Neural cell (in vitro differentiated cells): ENCODE data around the gene C1orf146. TPM values are rescaled to one million over a fixed set of nuclear protein-coding genes. Genes with fewer than 3 reads are reported as not detected.

ENCODE experiments used
- H2AFZ ChIP-seq: fragments of 200-600, 300-800 bp; sonication (generic), shearing (Covaris generic); 2 replicates; pipeline ENCODE4 v1.6.0; 2014; ENCODE audit warnings: low read depth, mild to moderate bottlenecking, antibody characterized with exemption, low read length, moderate library complexity
- H3F3A ChIP-seq: fragments of 200-600 bp; shearing (Covaris generic); 2 replicates; pipeline ENCODE4 v1.6.1; 2016; ENCODE audit warnings: mild to moderate bottlenecking, moderate library complexity, mixed read lengths, antibody characterized with exemption, low read length; ENCODE audit not compliant: insufficient read depth, poor library complexity, severe bottlenecking
- H3K27ac ChIP-seq: fragments of 200-600, 300-800 bp; sonication (generic), shearing (Covaris generic); 2 replicates; pipeline ENCODE4 v1.5.1; 2014; ENCODE audit warnings: mild to moderate bottlenecking, low read length, moderate library complexity
- H3K27me3 ChIP-seq: fragments of 300-800, 200-600 bp; sonication (generic), shearing (Covaris generic); 2 replicates; pipeline ENCODE4 v1.6.0; 2014; ENCODE audit warnings: mild to moderate bottlenecking, low read depth, low read length, moderate library complexity; ENCODE audit not compliant: insufficient read depth
- H3K36me3 ChIP-seq: fragments of 300-800, 200-600 bp; sonication (generic), shearing (Covaris generic); 2 replicates; pipeline ENCODE4 v1.5.1; 2014; ENCODE audit warnings: mild to moderate bottlenecking, antibody characterized with exemption, low read length, moderate library complexity; ENCODE audit not compliant: insufficient read depth
- H3K4me2 ChIP-seq: fragments of 300-800, 200-600 bp; sonication (generic), shearing (Covaris generic); 2 replicates; pipeline ENCODE4 v1.6.0; 2014; ENCODE audit warnings: mild to moderate bottlenecking, low read length
- H3K4me3 ChIP-seq: fragments of 300-800, 200-600 bp; sonication (generic), shearing (Covaris generic); 2 replicates; pipeline ENCODE4 v1.5.1; 2014; ENCODE audit warnings: mild to moderate bottlenecking, low read length, moderate library complexity
- H3K79me2 ChIP-seq: fragments of 200-600 bp; shearing (Covaris generic); replicated peaks from 2 replicates; pipeline ENCODE4 v1.6.0; 2014; ENCODE audit warnings: mild to moderate bottlenecking, low read length, moderate library complexity; ENCODE audit not compliant: insufficient read depth
- H3K9ac ChIP-seq: fragments of 300-800, 200-600 bp; sonication (generic), shearing (Covaris generic); 2 replicates; pipeline ENCODE4 v1.6.1; 2016; ENCODE audit warnings: mild to moderate bottlenecking, low read length, mixed read lengths
- H3K9me2 ChIP-seq: fragments of 200-600 bp; shearing (Covaris generic); 2 replicates; pipeline ENCODE4 v1.6.1; 2016; ENCODE audit warnings: mild to moderate bottlenecking, low read length, mixed read lengths; ENCODE audit not compliant: insufficient read depth
- H3K9me3 ChIP-seq: fragments of 200-600, 300-800 bp; sonication (generic), shearing (Covaris generic); 2 replicates; pipeline ENCODE4 v1.6.1; 2016; ENCODE audit warnings: mild to moderate bottlenecking, mixed run types, low read length, moderate library complexity, mixed read lengths
- H4K20me1 ChIP-seq: fragments of 200-600 bp; shearing (Covaris generic); 2 replicates; pipeline ENCODE4 v1.6.1; 2016; ENCODE audit warnings: mild to moderate bottlenecking, mixed run types; ENCODE audit not compliant: insufficient read depth
- EP300 ChIP-seq: fragments of 450-650 bp; conservative IDR thresholded peaks from 2 replicates; pipeline ENCODE4 v1.6.1; 2014; ENCODE audit warnings: antibody characterized with exemption, mild to moderate bottlenecking, moderate library complexity; ENCODE audit not compliant: poor library complexity, severe bottlenecking
- EZH2 ChIP-seq: fragments of 200-600, 300-800 bp; shearing (Covaris generic), sonication (generic); IDR thresholded peaks from 2 replicates; pipeline ENCODE4 v1.6.1; 2014; ENCODE audit warnings: antibody characterized with exemption, low read length, borderline replicate concordance, mild to moderate bottlenecking; ENCODE audit not compliant: insufficient read depth, poor library complexity, severe bottlenecking
- MXI1 ChIP-seq: fragments of 450-650 bp; conservative IDR thresholded peaks from 2 replicates; pipeline ENCODE4 v1.6.1; 2014; ENCODE audit warnings: antibody characterized with exemption, mild to moderate bottlenecking; ENCODE audit not compliant: poor library complexity, severe bottlenecking
- POLR2AphosphoS5 ChIP-seq: IDR thresholded peaks from 2 replicates; pipeline ENCODE4 v1.6.1; 2012
- RAD21 ChIP-seq: fragments of 450-650 bp; conservative IDR thresholded peaks from 2 replicates; pipeline ENCODE4 v1.6.1; 2014; ENCODE audit warnings: antibody characterized with exemption, mild to moderate bottlenecking, moderate library complexity
- SMC3 ChIP-seq: fragments of 450-650 bp; conservative IDR thresholded peaks from 2 replicates; pipeline ENCODE4 v1.6.1; 2014; ENCODE audit warnings: antibody characterized with exemption, mild to moderate bottlenecking, moderate library complexity; ENCODE audit not compliant: poor library complexity
- TAF1 ChIP-seq: IDR thresholded peaks from 2 replicates; pipeline ENCODE4 v1.6.1; 2012; ENCODE audit warnings: low read depth
- polyA plus RNA-seq: library from polyadenylated mRNA; depleted of rRNA; stranded (reverse); fragments of >200 nt; gene quantifications from 2 replicates; pipeline ENCODE4 v1.2.3, GENCODE V29; 2014
- TF ChIP-seq, protein P1 (sequence below): IDR thresholded peaks from 2 replicates; pipeline ENCODE4 v1.6.1; 2012; ENCODE audit warnings: borderline replicate concordance
- TF ChIP-seq, protein P2 (sequence below): fragments of 450-650 bp; IDR thresholded peaks from 2 replicates; pipeline ENCODE4 v1.5.1; 2014; ENCODE audit warnings: antibody characterized with exemption, mild to moderate bottlenecking, moderate library complexity; ENCODE audit not compliant: poor library complexity, severe bottlenecking

C1orf146 gene
- polyA plus RNA-seq, 1 donor from 2014 or later, result not detected

GRCh38 chr1:92192246-92192645, 25.5 kb upstream of the C1orf146 start:
- no peak overlapping the region for H3K9ac ChIP-seq
- H3F3A ChIP-seq, result no peaks in the 10 kb centered on the region
- no peaks in the 10 kb centered on the region for H3K9me2 ChIP-seq
- H2AFZ ChIP-seq, result no peak overlapping the region
- no peak overlapping the region for H3K27ac ChIP-seq
- H4K20me1 ChIP-seq, result no peaks in the 10 kb centered on the region
- H3K4me2 ChIP-seq, result no peak overlapping the region
- H3K79me2 ChIP-seq, result no peaks in the 10 kb centered on the region
- no peaks in the 10 kb centered on the region for H3K9me3 ChIP-seq
- no peaks in the 10 kb centered on the region for H3K36me3 ChIP-seq
- H3K4me3 ChIP-seq, result no peak overlapping the region
- TF ChIP-seq RAD21, result no peak
- TF ChIP-seq, protein P1, sequence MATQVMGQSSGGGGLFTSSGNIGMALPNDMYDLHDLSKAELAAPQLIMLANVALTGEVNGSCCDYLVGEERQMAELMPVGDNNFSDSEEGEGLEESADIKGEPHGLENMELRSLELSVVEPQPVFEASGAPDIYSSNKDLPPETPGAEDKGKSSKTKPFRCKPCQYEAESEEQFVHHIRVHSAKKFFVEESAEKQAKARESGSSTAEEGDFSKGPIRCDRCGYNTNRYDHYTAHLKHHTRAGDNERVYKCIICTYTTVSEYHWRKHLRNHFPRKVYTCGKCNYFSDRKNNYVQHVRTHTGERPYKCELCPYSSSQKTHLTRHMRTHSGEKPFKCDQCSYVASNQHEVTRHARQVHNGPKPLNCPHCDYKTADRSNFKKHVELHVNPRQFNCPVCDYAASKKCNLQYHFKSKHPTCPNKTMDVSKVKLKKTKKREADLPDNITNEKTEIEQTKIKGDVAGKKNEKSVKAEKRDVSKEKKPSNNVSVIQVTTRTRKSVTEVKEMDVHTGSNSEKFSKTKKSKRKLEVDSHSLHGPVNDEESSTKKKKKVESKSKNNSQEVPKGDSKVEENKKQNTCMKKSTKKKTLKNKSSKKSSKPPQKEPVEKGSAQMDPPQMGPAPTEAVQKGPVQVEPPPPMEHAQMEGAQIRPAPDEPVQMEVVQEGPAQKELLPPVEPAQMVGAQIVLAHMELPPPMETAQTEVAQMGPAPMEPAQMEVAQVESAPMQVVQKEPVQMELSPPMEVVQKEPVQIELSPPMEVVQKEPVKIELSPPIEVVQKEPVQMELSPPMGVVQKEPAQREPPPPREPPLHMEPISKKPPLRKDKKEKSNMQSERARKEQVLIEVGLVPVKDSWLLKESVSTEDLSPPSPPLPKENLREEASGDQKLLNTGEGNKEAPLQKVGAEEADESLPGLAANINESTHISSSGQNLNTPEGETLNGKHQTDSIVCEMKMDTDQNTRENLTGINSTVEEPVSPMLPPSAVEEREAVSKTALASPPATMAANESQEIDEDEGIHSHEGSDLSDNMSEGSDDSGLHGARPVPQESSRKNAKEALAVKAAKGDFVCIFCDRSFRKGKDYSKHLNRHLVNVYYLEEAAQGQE, result no peak
- TF ChIP-seq, protein P2, sequence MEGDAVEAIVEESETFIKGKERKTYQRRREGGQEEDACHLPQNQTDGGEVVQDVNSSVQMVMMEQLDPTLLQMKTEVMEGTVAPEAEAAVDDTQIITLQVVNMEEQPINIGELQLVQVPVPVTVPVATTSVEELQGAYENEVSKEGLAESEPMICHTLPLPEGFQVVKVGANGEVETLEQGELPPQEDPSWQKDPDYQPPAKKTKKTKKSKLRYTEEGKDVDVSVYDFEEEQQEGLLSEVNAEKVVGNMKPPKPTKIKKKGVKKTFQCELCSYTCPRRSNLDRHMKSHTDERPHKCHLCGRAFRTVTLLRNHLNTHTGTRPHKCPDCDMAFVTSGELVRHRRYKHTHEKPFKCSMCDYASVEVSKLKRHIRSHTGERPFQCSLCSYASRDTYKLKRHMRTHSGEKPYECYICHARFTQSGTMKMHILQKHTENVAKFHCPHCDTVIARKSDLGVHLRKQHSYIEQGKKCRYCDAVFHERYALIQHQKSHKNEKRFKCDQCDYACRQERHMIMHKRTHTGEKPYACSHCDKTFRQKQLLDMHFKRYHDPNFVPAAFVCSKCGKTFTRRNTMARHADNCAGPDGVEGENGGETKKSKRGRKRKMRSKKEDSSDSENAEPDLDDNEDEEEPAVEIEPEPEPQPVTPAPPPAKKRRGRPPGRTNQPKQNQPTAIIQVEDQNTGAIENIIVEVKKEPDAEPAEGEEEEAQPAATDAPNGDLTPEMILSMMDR, result no peak
- no peak for TF ChIP-seq TAF1
- TF ChIP-seq EP300, result no peak
- no peak for TF ChIP-seq SMC3
- no peak for TF ChIP-seq EZH2
- no peak for TF ChIP-seq POLR2AphosphoS5
- no peak for TF ChIP-seq MXI1
- no peaks in the 10 kb centered on the region for H3K27me3 ChIP-seq

GRCh38 chr1:92194511-92194910, 23.2 kb upstream of the C1orf146 start:
- no peaks in the 10 kb centered on the region for H3K9me3 ChIP-seq
- H3K36me3 ChIP-seq, result no peaks in the 10 kb centered on the region
- no peaks in the 10 kb centered on the region for H3K9me2 ChIP-seq
- no peaks in the 10 kb centered on the region for H4K20me1 ChIP-seq
- no peaks in the 10 kb centered on the region for H3F3A ChIP-seq
- no peaks in the 10 kb centered on the region for H3K79me2 ChIP-seq
- H3K4me2 ChIP-seq, result no peak overlapping the region
- no peak overlapping the region for H3K9ac ChIP-seq
- no peak overlapping the region for H2AFZ ChIP-seq
- no peaks in the 10 kb centered on the region for H3K27me3 ChIP-seq
- TF ChIP-seq, protein P2, result no peak
- TF ChIP-seq SMC3 (no peak), TAF1 (no peak), POLR2AphosphoS5 (no peak), RAD21 (no peak), EP300 (no peak), EZH2 (no peak), MXI1 (no peak)
- TF ChIP-seq, protein P1, result no peak
- no peak overlapping the region for H3K4me3 ChIP-seq
- no peak overlapping the region for H3K27ac ChIP-seq
